ENCODE results near the gene FHAD1. TPM values are rescaled to one million over a fixed set of nuclear protein-coding genes. Genes with fewer than 3 reads are reported as not detected.

FHAD1 gene
- total and polyA plus RNA-seq, 9 of the 15 experiments (the other 6 are each of a cell fraction or from before 2014, with no cell fraction given) = 0.32 to 2.1 (median 1.5) TPM; not detected in 1

DNA sequence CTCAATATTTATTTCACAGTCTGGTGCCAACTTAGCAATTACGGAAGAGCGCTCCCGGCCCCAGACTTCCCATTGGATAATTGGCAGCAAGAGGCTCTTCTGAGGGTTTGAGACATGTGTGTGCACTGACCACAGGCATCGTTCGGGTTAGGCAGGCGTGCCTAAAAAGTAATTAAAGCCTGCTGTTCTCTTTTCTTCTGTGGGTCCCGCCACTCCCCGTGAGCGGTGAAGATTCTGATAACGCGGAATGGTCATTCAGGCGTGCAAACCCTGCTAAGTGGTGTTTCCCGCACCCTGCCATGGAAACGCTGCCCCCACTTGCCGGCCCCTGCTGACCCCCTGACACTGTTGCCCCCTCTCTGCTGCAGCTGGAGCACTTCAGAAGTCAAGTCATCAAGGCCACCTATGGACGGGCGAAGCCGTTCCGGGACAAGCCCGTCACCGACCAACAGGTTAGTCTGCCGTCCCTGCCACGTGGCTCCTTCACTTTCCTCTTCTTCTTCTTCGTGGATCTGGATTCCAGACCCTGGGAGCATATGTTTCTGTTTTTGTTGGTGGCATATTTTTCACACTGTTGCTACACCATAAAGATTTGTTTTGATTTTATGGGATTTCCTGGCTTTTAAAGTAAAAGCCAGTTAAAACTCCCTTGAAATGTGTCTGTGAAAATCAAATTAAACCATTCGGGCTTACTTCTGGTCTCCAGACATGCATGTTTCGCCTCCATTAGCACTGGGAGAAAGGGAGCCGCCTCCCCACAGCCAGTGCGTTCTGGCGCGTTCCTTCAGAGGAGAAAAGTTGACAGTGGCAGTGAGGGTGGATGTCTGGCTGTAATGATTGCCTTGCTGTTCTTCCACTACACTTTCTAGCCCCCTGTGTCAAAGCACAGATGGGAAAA lies 79.9 kb downstream of the FHAD1 start (continued):
- TF ChIP-seq ZEB2 (IDR thresholded peaks at IDR 0.05) (0 out of 2 replicates have a peak, but pooled peaks have one; percentile 23), FUS (optimal IDR thresholded peaks at IDR 0.05; ENCODE audit: low read depth, low read length) (no peak), HMG20B (CRISPR knock-in tag; IDR thresholded peaks at IDR 0.05) (no peak)
- TF ChIP-seq, protein P1, sequence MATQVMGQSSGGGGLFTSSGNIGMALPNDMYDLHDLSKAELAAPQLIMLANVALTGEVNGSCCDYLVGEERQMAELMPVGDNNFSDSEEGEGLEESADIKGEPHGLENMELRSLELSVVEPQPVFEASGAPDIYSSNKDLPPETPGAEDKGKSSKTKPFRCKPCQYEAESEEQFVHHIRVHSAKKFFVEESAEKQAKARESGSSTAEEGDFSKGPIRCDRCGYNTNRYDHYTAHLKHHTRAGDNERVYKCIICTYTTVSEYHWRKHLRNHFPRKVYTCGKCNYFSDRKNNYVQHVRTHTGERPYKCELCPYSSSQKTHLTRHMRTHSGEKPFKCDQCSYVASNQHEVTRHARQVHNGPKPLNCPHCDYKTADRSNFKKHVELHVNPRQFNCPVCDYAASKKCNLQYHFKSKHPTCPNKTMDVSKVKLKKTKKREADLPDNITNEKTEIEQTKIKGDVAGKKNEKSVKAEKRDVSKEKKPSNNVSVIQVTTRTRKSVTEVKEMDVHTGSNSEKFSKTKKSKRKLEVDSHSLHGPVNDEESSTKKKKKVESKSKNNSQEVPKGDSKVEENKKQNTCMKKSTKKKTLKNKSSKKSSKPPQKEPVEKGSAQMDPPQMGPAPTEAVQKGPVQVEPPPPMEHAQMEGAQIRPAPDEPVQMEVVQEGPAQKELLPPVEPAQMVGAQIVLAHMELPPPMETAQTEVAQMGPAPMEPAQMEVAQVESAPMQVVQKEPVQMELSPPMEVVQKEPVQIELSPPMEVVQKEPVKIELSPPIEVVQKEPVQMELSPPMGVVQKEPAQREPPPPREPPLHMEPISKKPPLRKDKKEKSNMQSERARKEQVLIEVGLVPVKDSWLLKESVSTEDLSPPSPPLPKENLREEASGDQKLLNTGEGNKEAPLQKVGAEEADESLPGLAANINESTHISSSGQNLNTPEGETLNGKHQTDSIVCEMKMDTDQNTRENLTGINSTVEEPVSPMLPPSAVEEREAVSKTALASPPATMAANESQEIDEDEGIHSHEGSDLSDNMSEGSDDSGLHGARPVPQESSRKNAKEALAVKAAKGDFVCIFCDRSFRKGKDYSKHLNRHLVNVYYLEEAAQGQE (IDR thresholded peaks at IDR 0.05; ENCODE audit: borderline replicate concordance) = peak; percentile 5; the same call in 1 of the 2 replicates
- TF ChIP-seq, protein P1 (CRISPR knock-in tag; IDR thresholded peaks at IDR 0.05; ENCODE audit: low read depth) = no peak
- TF ChIP-seq, protein P2, sequence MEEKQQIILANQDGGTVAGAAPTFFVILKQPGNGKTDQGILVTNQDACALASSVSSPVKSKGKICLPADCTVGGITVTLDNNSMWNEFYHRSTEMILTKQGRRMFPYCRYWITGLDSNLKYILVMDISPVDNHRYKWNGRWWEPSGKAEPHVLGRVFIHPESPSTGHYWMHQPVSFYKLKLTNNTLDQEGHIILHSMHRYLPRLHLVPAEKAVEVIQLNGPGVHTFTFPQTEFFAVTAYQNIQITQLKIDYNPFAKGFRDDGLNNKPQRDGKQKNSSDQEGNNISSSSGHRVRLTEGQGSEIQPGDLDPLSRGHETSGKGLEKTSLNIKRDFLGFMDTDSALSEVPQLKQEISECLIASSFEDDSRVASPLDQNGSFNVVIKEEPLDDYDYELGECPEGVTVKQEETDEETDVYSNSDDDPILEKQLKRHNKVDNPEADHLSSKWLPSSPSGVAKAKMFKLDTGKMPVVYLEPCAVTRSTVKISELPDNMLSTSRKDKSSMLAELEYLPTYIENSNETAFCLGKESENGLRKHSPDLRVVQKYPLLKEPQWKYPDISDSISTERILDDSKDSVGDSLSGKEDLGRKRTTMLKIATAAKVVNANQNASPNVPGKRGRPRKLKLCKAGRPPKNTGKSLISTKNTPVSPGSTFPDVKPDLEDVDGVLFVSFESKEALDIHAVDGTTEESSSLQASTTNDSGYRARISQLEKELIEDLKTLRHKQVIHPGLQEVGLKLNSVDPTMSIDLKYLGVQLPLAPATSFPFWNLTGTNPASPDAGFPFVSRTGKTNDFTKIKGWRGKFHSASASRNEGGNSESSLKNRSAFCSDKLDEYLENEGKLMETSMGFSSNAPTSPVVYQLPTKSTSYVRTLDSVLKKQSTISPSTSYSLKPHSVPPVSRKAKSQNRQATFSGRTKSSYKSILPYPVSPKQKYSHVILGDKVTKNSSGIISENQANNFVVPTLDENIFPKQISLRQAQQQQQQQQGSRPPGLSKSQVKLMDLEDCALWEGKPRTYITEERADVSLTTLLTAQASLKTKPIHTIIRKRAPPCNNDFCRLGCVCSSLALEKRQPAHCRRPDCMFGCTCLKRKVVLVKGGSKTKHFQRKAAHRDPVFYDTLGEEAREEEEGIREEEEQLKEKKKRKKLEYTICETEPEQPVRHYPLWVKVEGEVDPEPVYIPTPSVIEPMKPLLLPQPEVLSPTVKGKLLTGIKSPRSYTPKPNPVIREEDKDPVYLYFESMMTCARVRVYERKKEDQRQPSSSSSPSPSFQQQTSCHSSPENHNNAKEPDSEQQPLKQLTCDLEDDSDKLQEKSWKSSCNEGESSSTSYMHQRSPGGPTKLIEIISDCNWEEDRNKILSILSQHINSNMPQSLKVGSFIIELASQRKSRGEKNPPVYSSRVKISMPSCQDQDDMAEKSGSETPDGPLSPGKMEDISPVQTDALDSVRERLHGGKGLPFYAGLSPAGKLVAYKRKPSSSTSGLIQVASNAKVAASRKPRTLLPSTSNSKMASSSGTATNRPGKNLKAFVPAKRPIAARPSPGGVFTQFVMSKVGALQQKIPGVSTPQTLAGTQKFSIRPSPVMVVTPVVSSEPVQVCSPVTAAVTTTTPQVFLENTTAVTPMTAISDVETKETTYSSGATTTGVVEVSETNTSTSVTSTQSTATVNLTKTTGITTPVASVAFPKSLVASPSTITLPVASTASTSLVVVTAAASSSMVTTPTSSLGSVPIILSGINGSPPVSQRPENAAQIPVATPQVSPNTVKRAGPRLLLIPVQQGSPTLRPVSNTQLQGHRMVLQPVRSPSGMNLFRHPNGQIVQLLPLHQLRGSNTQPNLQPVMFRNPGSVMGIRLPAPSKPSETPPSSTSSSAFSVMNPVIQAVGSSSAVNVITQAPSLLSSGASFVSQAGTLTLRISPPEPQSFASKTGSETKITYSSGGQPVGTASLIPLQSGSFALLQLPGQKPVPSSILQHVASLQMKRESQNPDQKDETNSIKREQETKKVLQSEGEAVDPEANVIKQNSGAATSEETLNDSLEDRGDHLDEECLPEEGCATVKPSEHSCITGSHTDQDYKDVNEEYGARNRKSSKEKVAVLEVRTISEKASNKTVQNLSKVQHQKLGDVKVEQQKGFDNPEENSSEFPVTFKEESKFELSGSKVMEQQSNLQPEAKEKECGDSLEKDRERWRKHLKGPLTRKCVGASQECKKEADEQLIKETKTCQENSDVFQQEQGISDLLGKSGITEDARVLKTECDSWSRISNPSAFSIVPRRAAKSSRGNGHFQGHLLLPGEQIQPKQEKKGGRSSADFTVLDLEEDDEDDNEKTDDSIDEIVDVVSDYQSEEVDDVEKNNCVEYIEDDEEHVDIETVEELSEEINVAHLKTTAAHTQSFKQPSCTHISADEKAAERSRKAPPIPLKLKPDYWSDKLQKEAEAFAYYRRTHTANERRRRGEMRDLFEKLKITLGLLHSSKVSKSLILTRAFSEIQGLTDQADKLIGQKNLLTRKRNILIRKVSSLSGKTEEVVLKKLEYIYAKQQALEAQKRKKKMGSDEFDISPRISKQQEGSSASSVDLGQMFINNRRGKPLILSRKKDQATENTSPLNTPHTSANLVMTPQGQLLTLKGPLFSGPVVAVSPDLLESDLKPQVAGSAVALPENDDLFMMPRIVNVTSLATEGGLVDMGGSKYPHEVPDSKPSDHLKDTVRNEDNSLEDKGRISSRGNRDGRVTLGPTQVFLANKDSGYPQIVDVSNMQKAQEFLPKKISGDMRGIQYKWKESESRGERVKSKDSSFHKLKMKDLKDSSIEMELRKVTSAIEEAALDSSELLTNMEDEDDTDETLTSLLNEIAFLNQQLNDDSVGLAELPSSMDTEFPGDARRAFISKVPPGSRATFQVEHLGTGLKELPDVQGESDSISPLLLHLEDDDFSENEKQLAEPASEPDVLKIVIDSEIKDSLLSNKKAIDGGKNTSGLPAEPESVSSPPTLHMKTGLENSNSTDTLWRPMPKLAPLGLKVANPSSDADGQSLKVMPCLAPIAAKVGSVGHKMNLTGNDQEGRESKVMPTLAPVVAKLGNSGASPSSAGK (IDR thresholded peaks at IDR 0.05) = peak; percentile 56; the same call in 1 of the 2 replicates

All from K562 (cell line).